NCI-H187 treated with DMSO at 0.1 percent for 48 hours (cell line): ENCODE measurements around the gene BPIFB1.

Source experiments
- DNase-seq: peaks from one replicate; lab custom pipeline; 2025; lab: John Stamatoyannopoulos, UW

BPIFB1 gene

DNA sequence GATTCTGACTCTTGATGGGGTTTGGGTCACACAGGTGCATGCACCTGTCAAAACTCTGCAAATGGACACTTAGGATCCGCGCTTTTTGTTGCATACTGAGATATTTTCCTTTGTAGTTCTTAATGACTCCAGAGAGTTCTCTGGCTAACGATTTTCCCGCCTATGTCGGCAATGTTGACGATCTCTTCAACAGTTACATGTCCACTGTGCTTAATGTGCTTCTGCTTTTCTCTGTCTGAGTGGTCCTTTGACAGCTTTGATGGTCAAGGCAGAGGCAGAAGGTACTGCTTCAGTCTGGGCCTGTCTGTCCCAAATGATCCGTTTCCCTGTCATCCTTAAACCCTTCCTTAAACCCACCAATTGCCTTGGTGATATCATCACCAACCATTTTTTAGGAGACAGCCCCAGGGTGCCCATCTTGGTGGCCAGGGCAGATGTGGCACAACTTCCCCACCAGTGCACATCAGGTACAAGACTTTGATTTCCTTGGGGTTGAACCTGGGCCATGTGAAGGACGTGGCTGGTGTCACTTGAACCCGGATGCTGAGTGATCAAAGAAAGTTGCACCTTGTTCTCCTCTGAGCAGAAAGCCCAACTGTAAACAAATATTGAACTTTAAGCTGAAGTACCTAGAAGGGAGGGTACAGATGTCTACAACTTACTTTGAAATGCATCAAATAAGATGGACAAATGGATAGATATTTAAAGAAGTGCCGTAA lies 10.7 kb upstream of the BPIFB1 start:
- no peak for DNase-seq

DNA sequence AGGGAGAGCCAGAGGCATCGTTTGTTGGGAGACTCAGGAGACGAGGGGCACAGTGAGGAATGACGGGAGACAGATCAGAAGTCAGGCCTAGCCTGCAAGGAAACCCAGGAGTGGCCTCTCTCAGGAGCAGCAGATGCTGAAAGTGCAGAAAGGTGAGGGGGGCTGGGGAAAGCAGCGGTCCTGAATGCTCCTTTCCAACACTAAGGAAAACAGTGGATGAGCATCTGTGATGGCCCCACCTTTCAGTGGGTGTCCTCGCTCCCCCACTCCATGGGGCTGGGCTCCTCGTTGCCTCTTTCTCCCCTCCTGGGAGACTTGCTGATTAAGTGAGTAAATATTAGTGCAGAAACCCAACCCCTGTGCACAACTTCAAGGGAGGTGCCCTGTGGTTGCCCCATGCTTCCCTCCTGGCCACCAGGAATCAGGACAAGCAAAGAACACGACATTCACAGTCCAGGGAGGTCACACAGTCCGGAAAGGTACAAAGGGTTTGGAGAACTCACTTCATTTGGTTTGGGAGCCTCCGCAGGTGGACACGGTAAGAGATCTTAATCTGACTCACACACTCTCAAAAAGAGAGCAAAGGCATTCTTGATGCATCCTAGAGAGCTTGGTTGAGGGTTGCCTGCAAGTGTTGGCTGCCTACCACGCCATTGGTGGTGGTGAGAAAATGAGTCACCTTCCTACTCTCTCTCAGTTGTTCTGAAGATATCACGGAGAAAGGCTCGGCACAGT lies 9.7 kb upstream of the BPIFB1 start:
- no peak for DNase-seq

DNA sequence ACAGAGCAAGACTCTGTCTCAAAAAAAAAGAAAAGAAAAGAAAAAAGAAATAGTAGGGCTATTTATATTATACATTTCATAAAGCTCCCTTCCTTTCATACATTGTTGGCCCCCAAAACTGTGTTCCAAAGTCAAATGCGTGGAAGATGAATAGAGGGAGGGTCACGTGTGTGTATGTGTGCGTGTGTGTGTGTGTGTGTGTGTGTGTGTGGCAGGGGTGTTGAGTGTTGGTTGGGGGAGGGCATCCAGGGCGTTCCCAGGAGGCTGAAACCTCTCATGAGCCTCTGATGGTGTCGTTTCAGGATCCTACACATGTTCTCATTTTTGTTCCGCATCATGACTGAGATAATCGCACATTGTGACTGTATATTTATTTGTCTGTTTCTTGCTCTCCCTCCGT lies 7.8 kb upstream of the BPIFB1 start:
- DNase-seq: no peak

DNA sequence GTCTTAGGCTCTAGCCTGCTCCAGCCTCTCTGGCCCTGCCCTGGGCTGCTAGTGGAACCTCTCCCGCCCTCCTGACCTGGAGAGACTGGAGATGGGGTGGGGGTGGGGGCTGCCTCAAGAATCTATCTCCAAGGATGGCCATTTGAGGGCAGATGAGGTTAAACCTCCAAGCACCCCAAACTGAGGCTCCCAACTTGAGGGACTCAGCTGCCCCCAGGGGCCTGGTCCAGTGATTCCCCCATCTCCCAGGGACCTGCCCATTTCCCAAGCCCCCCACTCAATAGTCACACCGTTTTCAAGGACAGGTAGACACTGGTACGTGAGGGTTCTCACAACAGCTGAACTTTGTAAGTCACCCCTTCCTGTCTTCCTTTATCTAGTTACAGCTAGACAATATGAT lies 7.1 kb upstream of the BPIFB1 start:
- no peak for DNase-seq

DNA sequence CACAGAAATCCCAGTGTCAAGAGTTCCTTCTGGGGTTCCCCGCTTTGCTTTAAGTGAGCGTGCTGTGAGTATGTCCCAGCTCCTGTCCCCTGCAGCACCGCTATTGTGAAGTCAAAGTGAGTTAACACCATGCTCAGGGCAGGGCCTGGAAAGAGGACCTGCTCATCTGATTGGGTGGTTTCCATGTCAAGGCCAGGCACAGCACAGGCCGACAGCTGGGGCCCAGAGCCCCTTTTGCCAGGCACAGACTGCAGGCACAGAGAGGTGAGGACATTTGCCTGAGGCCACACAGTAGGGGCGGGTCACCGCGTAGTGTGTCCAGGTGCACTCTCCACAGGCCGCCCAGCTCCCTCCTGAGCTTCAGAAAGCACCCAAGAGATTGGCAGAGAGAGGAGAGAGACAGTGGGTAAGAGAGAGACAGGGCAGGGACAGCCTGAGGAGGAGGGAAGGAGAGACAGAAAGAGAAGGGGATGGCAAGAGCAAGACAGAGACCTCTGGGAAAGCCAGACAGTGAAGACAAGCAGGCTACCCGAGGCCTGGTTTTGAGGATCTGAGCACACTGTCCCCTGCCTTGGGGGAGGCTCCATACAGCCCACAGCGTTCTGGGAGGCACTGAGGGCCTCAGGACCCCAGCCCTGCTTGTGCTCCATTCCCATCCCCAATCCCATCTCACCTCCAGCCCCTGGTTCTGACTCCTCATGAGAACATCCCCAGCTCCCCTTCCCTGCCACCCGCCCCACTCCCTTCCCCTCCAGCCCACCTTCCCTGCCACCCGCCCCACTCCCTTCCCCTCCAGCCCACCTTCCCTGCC lies 6.5 kb upstream of the BPIFB1 start:
- no peak for DNase-seq

DNA sequence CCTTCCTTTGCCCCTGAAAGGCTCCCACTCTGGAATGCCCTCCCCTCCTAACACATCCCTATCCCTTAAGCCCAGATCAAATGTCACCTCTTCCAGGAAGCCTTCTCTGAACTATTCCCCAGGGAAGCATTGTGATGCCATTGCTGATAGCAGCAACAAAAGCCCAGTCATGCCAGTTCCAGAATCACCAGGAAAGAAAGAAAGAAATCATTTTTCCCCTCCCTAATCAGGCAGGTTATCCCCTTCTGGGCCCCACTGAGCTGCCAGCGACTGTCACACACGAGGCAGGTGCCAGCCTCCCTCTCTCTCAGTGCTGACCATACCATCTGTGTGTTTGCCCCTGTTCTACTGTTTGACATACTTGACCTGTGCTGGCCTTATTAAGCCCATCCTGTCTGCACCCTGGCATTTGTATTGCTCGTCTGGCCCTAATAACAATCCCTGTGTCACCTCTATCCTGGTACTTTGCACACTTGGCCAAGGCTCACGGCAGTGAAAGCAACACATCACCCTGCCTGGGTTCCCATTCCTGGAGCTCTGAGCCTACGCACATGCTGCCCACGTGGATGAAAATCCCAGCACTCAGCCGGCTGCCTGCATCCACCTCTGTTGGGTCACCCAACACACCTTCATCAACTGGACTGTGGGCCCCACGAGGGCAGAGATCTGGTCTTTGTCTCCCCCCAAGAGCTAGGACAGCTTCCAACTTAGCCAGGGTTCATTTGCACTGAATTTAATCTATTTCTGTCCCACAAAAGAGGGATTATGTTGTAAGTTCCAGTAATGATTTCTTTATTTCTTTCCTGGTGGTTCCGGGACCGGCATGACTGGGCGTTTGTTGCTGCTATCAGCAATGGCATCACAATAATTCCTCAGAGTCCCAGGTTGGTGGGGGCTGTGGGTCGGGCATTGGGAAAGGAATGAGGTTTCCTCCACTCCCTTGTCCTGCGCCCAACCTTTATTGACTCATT lies 5.3 kb upstream of the BPIFB1 start:
- DNase-seq: no peak

DNA sequence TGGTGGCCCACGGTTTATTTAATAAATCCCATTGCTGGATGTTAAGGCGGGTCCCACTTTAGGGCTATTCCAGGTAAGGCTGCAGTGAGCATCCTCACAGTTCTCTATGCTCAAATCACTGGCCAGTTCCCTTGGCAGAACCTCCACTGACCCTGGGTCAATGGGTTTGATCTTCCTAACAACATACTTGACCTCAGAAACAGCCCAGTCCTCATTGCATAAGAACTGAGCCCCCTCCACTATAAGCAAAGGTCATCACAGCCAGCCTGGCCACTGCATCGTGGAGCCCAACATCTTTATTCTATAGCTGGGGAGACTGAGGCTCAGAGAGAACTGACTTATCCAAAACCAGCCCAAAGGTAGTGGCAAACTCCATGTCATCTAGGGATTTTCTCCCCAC lies 4.3 kb upstream of the BPIFB1 start:
- no peak for DNase-seq

DNA sequence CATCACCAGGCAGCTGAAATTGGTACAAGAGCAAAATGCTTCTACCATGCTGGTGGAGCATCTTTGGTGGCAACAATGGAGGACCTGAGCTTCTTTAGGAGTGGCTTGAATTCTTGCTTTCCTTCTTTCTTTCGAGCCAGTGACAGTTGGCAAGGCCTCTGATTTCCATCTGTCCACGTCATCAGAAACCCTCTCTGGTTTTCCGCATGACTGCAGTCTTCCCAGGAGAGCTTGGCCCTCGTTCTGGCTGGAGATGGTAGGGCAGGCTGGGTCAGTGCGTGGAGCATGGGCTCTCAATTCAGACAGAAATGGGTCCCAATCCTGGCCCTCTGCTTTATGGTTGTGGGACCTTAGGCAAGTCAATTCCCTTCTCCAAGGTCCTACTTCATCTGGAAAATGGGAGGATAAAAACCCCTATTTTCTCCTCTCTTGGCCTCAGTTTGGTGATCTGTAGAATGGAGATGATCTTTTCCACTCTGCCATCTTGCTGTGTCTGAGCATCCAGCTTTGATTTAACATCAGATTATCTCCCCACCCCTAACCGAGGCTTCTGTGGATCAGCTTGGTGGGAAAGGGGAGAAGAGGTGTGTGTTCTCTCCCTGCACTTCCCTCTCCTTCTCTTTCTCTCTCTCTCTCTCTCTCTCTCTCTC lies 3.6 kb upstream of the BPIFB1 start:
- DNase-seq: no peak

DNA sequence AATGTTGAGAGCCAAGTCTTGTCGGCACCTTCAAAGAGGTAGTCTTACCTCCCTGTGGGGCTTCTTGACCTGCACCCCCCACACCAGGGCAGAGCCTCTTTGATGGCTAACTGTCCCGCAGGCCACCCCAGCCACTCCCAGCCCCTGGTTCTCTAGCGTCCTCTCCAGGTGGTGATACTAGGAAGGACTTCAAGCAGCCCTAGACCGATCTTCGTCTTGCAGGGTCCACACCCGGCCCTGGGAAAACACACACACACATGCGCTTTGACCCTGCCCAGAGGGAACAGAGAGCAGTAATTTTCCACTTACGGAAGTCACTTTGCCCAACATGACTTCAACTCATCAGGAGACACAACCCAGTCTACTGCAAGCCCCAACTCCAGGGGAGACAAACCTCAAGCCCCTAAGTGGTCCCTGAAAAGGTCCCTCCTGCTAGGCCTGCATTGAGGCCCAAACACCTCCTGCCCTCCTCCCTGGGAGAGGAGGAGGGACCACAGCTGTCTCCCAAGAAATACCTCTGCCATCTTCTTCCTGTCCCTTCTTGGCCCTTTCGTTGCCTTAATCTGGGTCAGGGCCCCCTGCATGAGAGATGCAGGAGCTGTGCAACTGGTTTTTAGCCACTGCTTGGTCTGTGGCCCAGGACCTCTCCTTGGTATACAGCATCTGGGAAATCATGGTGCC lies 2.9 kb upstream of the BPIFB1 start:
- no peak for DNase-seq

DNA sequence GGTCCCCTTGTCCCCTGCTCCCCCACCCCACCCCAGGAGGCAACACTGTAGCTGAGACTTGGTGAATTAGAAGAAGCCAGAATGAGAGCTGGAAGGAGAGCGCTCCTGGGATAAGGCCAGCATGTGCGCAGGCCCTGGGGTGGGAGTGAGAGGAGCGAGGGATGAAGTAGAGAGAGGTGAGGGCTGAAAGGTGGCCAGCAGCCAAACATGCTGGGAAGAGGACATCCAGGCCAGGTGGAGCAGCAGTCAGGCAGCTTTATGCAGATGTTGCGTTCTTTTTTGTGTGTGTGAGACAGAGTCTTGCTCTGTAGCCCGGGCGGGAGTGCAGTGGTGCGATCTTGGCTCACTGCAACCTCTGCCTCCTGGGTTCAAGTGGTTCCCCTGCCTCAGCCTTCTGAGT lies 2.2 kb upstream of the BPIFB1 start:
- no peak for DNase-seq

DNA sequence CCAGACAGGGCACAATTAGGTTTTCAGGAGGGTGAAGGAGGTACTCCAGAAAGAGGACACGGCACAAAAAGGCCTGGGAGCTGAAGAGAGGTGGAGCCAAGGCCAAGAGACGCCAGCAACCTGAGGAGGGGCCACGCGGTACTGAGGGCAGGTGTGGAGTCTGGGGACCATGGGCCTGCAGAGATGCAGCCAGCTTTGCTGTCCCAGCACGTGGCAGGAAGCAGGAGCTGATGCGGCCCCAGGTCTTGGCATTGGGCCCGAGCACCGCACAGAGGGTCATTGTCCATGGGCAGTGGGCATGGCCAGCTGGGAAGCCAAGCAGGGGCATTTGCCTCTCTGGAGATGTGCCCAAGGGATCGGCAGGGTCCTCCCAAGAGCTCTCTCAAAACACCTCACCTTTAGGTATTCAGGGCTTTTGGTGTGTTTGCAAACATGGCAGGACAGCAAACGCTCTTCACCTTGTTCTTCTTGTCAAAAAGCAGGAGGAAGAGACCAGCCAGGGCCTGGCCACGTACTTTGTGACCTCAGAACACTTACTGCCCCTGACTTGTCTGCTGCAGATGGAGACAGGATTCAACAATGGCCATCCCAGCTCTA lies 1.4 kb upstream of the BPIFB1 start:
- DNase-seq: no peak

DNA sequence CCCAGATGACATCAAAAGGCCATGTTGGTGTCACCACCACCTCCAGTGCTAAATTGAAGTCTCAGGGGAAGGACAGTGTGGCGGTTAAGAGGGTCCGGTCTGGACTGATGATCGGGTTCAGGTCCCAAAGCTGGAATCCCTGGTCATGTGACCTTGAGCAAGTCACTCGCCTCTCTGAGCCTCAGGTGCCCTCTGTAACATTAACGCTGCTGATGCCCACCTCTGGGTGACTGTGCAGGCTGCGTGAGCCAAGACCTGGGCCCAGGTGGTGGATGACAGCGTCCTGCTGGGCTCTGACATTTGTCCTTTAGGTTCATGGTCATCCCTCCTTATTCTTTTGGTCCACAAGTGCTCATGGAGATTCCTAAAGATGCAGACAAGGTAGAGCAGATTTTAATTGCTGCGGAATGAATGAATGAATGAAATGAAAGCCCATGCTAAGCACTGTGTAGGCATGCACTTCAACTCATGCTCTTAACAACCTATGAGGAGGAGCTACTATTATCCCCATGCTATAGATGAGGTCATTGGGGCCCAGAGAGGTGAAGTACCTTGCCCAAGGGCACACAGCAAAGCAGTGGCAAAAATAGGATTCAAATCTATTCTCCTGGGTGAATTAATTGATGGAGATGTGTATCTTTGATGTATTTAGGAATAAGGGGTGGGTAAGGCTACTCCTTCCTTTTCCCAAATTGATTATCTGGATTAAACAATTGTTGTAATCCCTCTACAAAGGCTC lies 649 bp upstream of the BPIFB1 start:
- DNase-seq: no peak

DNA sequence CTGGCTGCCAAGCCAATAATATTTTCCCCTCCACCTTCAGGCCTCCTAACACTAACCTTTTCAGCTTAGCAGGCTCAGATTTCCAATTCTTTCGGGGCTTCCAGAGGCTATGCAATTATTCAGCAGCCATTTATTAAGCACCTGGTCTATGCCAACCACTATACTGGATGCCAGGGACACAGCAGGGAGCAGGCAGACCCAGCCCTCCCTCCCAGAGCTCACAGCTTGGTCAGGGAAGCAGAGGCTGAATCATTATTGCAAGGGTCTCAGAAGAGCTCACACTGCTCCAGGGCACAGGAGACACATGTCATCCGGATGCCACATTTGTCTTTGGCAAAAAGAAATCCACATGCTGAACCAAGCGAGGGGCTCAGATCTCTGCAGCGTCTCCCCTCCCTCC lies 1.3 kb downstream of the BPIFB1 start:
- no peak for DNase-seq

DNA sequence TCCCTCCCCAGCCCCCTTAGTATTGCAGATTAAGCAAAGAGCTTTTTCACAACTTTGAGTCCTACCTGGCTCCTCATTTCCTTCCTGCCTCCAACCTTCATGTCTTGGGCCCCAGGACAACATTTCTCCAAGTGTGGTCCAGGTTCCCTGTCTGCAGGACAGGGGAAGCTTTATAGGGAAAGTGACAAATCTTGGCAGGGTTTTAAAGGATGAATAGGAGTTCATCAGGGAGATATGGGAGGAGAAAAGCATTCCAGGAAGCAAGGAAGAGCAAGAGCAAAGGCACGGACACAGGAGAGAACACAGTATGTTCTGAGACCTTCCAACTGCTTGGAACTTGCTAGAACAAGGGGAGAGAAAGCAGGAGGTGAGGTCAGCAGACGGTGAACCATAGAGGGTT lies 1.9 kb downstream of the BPIFB1 start:
- DNase-seq: no peak

DNA sequence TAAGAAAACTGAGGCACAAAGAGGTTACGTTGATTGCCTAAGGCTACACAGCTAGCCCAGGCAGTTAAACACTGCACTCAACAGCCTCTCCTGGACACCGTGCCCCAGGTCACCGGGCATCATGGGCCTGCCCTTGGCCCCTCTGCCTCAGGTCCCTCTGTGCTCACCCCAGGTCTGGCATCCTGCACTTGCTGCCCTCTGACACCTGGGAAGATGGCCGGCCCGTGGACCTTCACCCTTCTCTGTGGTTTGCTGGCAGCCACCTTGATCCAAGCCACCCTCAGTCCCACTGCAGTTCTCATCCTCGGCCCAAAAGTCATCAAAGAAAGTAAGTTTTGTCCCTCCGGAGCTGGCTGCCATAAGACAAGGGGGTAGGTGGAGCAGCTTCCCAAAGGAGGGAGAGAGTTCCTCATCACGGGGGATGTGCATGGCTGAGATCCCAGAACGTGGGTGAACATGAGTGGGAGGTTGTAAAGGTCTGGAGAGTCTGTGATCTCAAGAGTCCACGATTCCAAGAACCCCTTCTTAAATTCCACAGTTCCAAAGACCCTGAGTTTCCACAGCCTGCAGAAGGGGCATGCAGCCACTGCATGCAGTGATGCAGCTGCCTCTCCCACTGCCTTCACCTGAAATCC lies 3.0 kb downstream of the BPIFB1 start:
- DNase-seq: no peak

DNA sequence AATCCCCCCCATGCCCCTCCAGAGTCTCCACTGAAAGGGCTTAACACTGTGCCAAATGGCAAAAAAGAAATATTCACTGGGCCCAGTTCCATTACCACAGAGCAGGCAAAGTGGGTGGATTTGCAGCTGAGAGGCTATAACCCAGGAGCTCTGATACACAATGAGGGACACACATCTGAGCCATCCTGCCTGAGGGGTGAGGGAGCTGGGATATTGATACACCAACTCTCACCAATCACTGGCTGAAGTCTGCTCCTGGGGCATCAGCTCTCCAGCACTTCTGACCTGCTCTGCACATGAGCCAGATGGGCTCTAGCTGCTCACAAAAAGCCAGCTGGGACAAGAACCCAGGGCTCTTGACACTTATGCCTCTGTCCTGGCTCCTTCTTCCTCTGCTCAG lies 4.9 kb downstream of the BPIFB1 start:
- DNase-seq: no peak

DNA sequence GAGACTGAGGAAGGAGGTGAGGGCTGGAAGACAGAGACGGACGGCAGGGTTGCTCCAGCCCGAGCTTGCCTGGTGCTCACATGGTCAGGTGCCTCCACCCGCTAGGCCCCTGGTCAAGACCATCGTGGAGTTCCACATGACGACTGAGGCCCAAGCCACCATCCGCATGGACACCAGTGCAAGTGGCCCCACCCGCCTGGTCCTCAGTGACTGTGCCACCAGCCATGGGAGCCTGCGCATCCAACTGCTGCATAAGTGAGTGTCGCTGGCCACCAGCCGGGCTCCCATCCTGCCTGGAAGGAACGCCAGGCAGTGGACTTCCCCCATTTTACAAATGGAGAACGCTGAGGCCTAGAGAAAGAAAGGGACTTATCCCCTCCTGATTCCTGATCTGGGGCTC lies 7.8 kb downstream of the BPIFB1 start:
- DNase-seq: no peak

DNA sequence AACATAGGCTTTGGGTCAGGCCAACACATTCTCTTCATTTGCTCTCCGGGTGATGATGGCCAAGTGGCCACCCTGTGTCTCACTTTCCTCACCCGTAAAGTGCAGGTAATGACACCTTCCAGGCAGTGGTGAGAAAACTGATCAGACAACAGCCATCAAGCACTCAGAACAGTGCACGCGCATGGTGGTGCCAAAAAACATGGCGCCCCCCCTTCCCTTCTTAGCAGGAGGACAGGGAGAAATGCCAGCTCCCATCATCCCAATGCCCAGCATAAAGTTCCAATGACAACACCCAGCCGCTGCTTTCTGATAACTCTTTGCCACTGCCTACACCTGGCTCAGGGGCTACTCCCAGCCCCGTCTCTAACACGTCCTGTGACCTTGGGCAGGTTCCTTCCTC lies 8.4 kb downstream of the BPIFB1 start:
- no peak for DNase-seq

DNA sequence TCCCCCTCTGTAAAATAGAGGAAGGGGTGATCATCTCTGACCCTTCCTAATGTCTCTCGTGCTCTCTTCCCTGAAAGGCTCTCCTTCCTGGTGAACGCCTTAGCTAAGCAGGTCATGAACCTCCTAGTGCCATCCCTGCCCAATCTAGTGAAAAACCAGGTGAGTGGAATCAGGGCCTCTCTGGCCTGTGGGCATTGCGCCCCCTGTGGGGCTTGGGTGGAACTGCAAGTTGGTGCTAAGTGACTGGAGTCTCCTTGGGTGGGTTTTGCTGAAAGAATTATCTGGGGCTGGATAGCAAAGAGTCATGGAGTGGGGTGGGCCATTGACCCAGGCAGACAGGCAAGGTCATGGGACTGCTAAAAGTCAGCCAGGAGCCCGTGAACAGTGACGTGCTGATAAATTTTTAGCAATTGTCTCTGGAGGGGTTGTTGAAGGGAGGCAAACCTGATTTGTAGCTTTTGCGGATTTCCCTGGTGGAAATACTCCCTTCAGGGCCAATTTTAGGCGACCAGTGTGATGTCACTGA lies 8.9 kb downstream of the BPIFB1 start:
- no peak for DNase-seq
